PFSK-1 (cell line): ENCODE results near the gene POU2F2.

Experiments used
- FOXP2 ChIP-seq: optimal IDR thresholded peaks from 2 replicates; pipeline ENCODE3; 2011; ENCODE audit warnings: borderline replicate concordance, control low read depth, inconsistent platforms; ENCODE audit not compliant: insufficient read depth; ENCODE audit errors: extremely low read length, extremely low read depth
- POLR2AphosphoS5 ChIP-seq: IDR thresholded peaks from 2 replicates; pipeline ENCODE4 v1.6.1; 2012; ENCODE audit warnings: low read depth, mild to moderate bottlenecking, control low read depth, low read length, moderate library complexity
- REST ChIP-seq, 2 experiments: IDR thresholded peaks; 2 replicates each; pipeline versions ENCODE4 v1.6.1 to v1.8.0; 2011 to 2012; ENCODE audit warnings: low read depth in 2 of 2, low read length in 2 of 2, control low read depth in 1 of 2, inconsistent platforms in 1 of 2, mild to moderate bottlenecking in 1 of 2, moderate library complexity in 1 of 2; ENCODE audit not compliant: insufficient read depth in 1 of 2
- SIN3A ChIP-seq: IDR thresholded peaks from 2 replicates; pipeline ENCODE4 v1.6.1; 2012; ENCODE audit warnings: mild to moderate bottlenecking, low read length, moderate library complexity, borderline replicate concordance; ENCODE audit not compliant: insufficient read depth
- TAF1 ChIP-seq: IDR thresholded peaks from 2 replicates; pipeline ENCODE4 v1.6.1; 2012; ENCODE audit warnings: low read length, control low read depth, borderline replicate concordance; ENCODE audit not compliant: insufficient read depth

Gene POU2F2

GRCh38 chr19:42095814-42096230, 36.4 kb downstream of the POU2F2 start:
- TF ChIP-seq REST (IDR thresholded peaks at IDR 0.05; ENCODE audit: insufficient read depth in 1 of 2, low read depth in 2 of 2, low read length in 2 of 2): no peak
- TF ChIP-seq SIN3A: no peak
- TF ChIP-seq POLR2AphosphoS5: no peak

- TF ChIP-seq FOXP2 (no peak), REST (IDR thresholded peaks at IDR 0.05; ENCODE audit: insufficient read depth in 1 of 2, low read depth in 2 of 2, low read length in 2 of 2) (no peak)
Observed at GRCh38 chr19:42095142-42095813, 37.0 kb downstream of the POU2F2 start.

- no peak for TF ChIP-seq SIN3A
- TF ChIP-seq FOXP2: no peak
- TF ChIP-seq POLR2AphosphoS5: no peak
- no peak for TF ChIP-seq TAF1
- TF ChIP-seq REST (IDR thresholded peaks at IDR 0.05; ENCODE audit: insufficient read depth in 1 of 2, low read depth in 2 of 2, low read length in 2 of 2): no peak
Observed at GRCh38 chr19:42093926-42094325, 38.3 kb downstream of the POU2F2 start.

GRCh38 chr19:42093505-42093904, 38.7 kb downstream of the POU2F2 start:
- TF ChIP-seq SIN3A (no peak), POLR2AphosphoS5 (no peak), FOXP2 (no peak), TAF1 (no peak)

- TF ChIP-seq FOXP2 (no peak), REST (IDR thresholded peaks at IDR 0.05; ENCODE audit: insufficient read depth in 1 of 2, low read depth in 2 of 2, low read length in 2 of 2) (no peak), SIN3A (no peak), TAF1 (no peak), POLR2AphosphoS5 (no peak)
Observed at GRCh38 chr19:42092350-42092749, 39.9 kb downstream of the POU2F2 start.
